Left lung (tissue), 10 donors: Measurements from ENCODE around the gene FERD3L. TPM values are rescaled to one million over a fixed set of nuclear protein-coding genes. Genes with fewer than 3 reads are reported as not detected.

Experiments used
- ATAC-seq: fragments of 200-7000 bp; cut with Tn5 transposase; one replicate; pipeline ENCODE4 v1.9.1; 2020; ENCODE audit warnings: moderate library complexity
- DNase-seq, 4 donors: peaks; one replicate each; pipeline ENCODE4 v3.0.0-alpha.2; 2013 to 2020
- H3K27ac ChIP-seq, 2 donors: fragments of 200-600 bp; sonication (generic) in 1 of 2; one replicate each; pipeline versions ENCODE4 v1.5.0 to v1.8.0; 2020 to 2021
- H3K27me3 ChIP-seq, 2 donors: fragments of 200-600 bp; sonication (generic) in 1 of 2; one replicate each; pipeline versions ENCODE4 v1.5.0 to v1.8.0; 2020 to 2021
- H3K36me3 ChIP-seq, 2 donors: fragments of 200-600 bp; sonication (generic) in 1 of 2; one replicate each; pipeline versions ENCODE4 v1.5.0 to v1.8.0; 2020 to 2021
- H3K4me1 ChIP-seq, 2 donors: fragments of 200-600 bp; one replicate each; pipeline ENCODE4 v1.8.0; 2021
- H3K4me3 ChIP-seq, 2 donors: fragments of 200-600 bp; sonication (generic) in 1 of 2; one replicate each; pipeline versions ENCODE4 v1.5.0 to v1.8.0; 2020 to 2021; ENCODE audit warnings: mild to moderate bottlenecking in 1 of 2
- H3K9me3 ChIP-seq, 2 donors: fragments of 200-600 bp; sonication (generic) in 1 of 2; one replicate each; pipeline versions ENCODE4 v1.5.0 to v1.8.0; 2020 to 2021
- CTCF ChIP-seq, 2 donors: fragments of 200-600 bp; sonication (generic) in 1 of 2; IDR thresholded peaks; one replicate each; pipeline versions ENCODE4 v1.5.0 to v1.8.0; 2021; ENCODE audit warnings: antibody characterized with exemption in 2 of 2
- intact Hi-C, 2 donors: fragments of 100-400 bp; cut with DNase I; formaldehyde crosslinking; loops; one replicate each; pipeline versions ENCODE4 v1.11.2 to v1.14.2; 2022
- polyA plus RNA-seq, 6 donors: library from polyadenylated mRNA; unstranded; fragments of 120-200 nt; gene quantifications; one replicate each; pipeline ENCODE4 v1.2.1, GENCODE V29; 2013; ENCODE audit not compliant: insufficient read length in 6 of 6
- total RNA-seq, 2 donors: library from RNA; stranded (reverse); fragmentation: NEBNext Ultra II Directional; extraction: Animal tissue kit (Norgen Biotek cat#: 25700); gene quantifications; one replicate each; pipeline ENCODE4 v1.2.1, GENCODE V29; 2021
- donor health status: DM: no; HTN: yes; CAD: no.
- donor health status: DM: no; HTN: no; CAD: no.

FERD3L gene
- total and polyA plus RNA-seq, 8 donors, result not detected

- no peak for TF ChIP-seq CTCF (IDR thresholded peaks at IDR 0.05)
- DNase-seq (no peak), ATAC-seq (no peak)
- no peaks in the 10 kb centered on the region for H3K36me3 ChIP-seq
- H3K4me3 ChIP-seq, result no peak overlapping the region
- intact Hi-C loops, result no loop called here
- no peaks in the 10 kb centered on the region for H3K9me3 ChIP-seq
- H3K27ac ChIP-seq, result no peak overlapping the region
- H3K4me1 ChIP-seq, result no peaks in the 10 kb centered on the region
- H3K27me3 ChIP-seq, result peaks cover 20 to 78% of the 10 kb centered on the region in 2 donors
Measured at GRCh38 chr7:19099924-19100323, 45.3 kb downstream of the FERD3L start.

GRCh38 chr7:19099194-19099593 lies 46.0 kb downstream of the FERD3L start:
- Histone ChIP-seq H3K36me3 (no peaks in the 10 kb centered on the region), H3K27me3 (peaks cover 13 to 71% of the 10 kb centered on the region in 2 donors), H3K27ac (no peak overlapping the region), H3K4me1 (no peaks in the 10 kb centered on the region), H3K9me3 (no peaks in the 10 kb centered on the region), H3K4me3 (no peak overlapping the region)
- intact Hi-C loops, result no loop called here
- TF ChIP-seq CTCF (IDR thresholded peaks at IDR 0.05), result no peak
- no peak for ATAC-seq
- no peak for DNase-seq

- no peaks in the 10 kb centered on the region for H3K4me1 ChIP-seq
- peaks cover 8 to 64% of the 10 kb centered on the region in 2 donors for H3K27me3 ChIP-seq
- no peak overlapping the region for H3K27ac ChIP-seq
- H3K4me3 ChIP-seq, result no peak overlapping the region
- H3K36me3 ChIP-seq, result no peaks in the 10 kb centered on the region
- intact Hi-C loops, result no loop called here
- no peak for TF ChIP-seq CTCF (IDR thresholded peaks at IDR 0.05)
- no peaks in the 10 kb centered on the region for H3K9me3 ChIP-seq
- no peak for DNase-seq
- ATAC-seq, result no peak
Measured at GRCh38 chr7:19098510-19098909, 46.7 kb downstream of the FERD3L start.

- no peaks in the 10 kb centered on the region for H3K9me3 ChIP-seq
- no peak overlapping the region for H3K4me3 ChIP-seq
- TF ChIP-seq CTCF (IDR thresholded peaks at IDR 0.05), result no peak
- DNase-seq, result no peak
- peaks cover 0 to 53% of the 10 kb centered on the region in 2 donors for H3K27me3 ChIP-seq
- H3K27ac ChIP-seq, result no peak overlapping the region
- H3K4me1 ChIP-seq, result no peaks in the 10 kb centered on the region
- no peak for ATAC-seq
- intact Hi-C loops, result no loop called here
- H3K36me3 ChIP-seq, result no peaks in the 10 kb centered on the region
Measured at GRCh38 chr7:19097165-19098055, 47.8 kb downstream of the FERD3L start.

GRCh38 chr7:19095353-19095860 lies 49.8 kb downstream of the FERD3L start:
- no peaks in the 10 kb centered on the region for H3K36me3 ChIP-seq
- intact Hi-C loops, result no loop called here
- no peak overlapping the region for H3K4me3 ChIP-seq
- no peaks in the 10 kb centered on the region for H3K9me3 ChIP-seq
- H3K27ac ChIP-seq, result no peak overlapping the region
- no peak for DNase-seq
- TF ChIP-seq CTCF (IDR thresholded peaks at IDR 0.05), result no peak
- ATAC-seq, result no peak
- H3K4me1 ChIP-seq, result no peaks in the 10 kb centered on the region
- H3K27me3 ChIP-seq, result peaks cover 0 to 33% of the 10 kb centered on the region in 2 donors
